GM23338 (cell line): ENCODE measurements around the gene HDDC3.

ENCODE experiments used
- JUNB ChIP-seq: IDR thresholded peaks from one replicate; pipeline ENCODE4 v1.6.1; 2016; ENCODE audit warnings: antibody characterized with exemption; ENCODE audit not compliant: unreplicated experiment
- POLR2AphosphoS5 ChIP-seq: IDR thresholded peaks from 2 replicates; pipeline ENCODE4 v1.6.1; 2016; ENCODE audit warnings: antibody characterized with exemption, low read depth
- TF ChIP-seq, protein P1 (sequence below), 2 experiments: fragments of 200-600 bp in 1 of 2; sonication (generic) in 1 of 2; conservative IDR thresholded peaks; 2 replicates each; pipeline versions ENCODE4 v1.5.1 to v1.6.1; 2016 to 2017; ENCODE audit warnings: antibody characterized with exemption in 2 of 2, low read depth in 2 of 2, mild to moderate bottlenecking in 2 of 2, moderate library complexity in 1 of 2

DNA sequence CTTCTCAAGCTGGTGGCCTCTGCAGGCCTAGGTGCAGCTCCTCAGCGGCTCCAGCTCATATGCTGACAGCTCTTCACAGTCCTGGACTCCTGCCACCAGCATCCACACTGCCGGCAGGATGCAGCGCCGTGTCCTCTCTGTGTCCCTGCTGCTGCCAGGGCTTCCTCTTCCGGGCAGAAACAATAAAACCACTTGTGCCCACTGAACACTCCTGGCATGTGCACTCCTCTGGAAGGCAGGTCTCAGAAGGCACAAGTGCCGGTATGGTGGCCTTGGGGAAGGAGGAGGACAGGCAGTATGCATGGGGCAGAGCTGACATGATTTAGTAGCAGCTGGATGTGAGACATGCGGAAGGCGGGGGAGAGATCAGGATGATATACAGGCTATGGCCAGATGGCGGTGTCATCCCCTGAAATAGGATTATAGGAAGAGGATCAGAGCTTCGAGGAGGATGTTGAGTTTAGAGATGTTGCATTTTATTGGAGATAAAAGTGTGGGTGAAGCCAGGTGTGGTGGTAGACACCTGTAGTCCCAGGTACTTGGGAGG, 36.7 kb downstream of the HDDC3 start:
- TF ChIP-seq, protein P1, sequence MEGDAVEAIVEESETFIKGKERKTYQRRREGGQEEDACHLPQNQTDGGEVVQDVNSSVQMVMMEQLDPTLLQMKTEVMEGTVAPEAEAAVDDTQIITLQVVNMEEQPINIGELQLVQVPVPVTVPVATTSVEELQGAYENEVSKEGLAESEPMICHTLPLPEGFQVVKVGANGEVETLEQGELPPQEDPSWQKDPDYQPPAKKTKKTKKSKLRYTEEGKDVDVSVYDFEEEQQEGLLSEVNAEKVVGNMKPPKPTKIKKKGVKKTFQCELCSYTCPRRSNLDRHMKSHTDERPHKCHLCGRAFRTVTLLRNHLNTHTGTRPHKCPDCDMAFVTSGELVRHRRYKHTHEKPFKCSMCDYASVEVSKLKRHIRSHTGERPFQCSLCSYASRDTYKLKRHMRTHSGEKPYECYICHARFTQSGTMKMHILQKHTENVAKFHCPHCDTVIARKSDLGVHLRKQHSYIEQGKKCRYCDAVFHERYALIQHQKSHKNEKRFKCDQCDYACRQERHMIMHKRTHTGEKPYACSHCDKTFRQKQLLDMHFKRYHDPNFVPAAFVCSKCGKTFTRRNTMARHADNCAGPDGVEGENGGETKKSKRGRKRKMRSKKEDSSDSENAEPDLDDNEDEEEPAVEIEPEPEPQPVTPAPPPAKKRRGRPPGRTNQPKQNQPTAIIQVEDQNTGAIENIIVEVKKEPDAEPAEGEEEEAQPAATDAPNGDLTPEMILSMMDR (conservative IDR thresholded peaks at IDR 0.05; ENCODE audit: low read depth in 2 of 2): peak; percentile 21 to 43; a peak in 3 of 4 replicates
- no peak for TF ChIP-seq POLR2AphosphoS5
- TF ChIP-seq JUNB: no peak
